Effector CD8-positive, alpha-beta T cell (primary cell): ENCODE data around the gene ELAVL4.
"Not testable (repeated sequence)": the region's sequence is repeated elsewhere in the genome, so short reads cannot be mapped to it uniquely, and the experiment has no call there.

Source experiments
- DNase-seq: peaks from one replicate; lab custom pipeline; 2025; lab: John Stamatoyannopoulos, UW

The ELAVL4 gene

DNA sequence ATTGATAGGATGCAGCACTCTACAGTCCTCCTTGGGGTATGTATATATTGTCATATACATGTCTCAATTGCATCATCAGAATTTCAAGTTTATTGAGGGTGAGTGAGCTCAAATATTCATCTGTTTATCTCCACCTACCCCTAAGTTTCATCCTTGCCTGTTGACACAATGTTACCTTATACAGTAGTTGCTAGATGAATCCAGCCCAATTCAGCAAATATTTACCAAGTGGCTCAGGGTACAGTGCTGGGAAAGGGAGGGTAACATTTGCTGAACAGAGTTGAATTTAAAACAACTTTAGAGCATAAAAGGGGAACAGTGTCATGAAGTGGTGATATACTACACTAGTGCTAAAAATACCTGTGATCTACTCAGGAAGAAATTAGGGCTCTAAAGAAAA lies 14.4 kb downstream of the ELAVL4 start:
- DNase-seq = no peak

DNA sequence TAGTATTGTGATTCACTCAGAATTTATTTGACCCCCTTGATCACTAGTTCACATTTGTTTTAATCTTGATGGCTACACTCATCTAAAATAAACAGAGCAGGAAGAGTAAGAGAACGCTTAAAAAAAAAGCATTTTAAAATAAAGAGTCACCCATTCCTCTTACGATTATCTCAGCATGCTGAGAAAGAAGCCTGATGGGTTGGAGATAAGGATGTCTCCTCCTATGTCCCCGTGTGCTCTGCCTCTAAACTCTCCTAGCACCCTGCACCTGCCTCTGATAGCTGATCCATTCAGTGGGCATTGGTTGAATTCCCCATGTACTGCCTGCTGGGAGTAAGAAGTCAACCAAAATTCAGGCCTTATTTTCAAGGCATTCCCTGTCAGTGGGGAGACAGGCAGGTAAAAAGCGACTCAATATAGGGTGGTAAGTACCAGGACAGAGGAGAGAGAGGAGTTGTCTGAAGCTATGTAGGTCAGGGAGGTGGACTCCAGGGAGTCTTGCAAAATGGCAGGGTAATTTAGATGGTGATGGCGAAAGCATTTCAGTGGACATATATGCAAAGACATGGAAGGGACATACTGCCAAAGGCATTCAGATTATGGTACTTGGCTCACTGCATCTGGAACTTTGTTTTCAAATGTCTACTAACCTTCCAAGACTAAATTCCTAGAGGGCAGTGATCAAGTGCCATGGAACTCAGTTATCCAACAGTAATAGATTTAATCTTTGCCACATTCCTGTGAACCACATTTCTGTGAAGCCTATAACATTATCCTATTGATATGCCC lies 18.4 kb downstream of the ELAVL4 start:
- no peak for DNase-seq

DNA sequence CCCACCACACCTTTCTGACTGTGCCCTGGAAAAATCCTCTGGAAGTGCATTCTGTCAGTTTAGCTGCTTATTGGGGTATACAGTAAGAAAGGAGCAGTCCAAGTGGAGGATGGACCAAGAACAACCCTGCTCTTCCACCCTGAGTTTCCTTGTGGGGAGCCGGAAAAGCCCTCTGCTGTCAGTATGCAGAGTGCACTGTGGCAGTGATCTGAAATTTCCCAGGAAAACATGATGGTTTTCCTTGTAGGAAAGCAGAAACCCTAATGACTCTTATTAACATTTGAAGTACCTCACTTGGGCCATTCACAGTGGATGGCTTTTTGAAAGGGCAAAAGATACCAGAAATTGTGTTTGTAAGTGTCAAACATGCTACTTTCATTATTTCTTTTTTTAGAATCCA lies 20.5 kb downstream of the ELAVL4 start:
- DNase-seq = no peak

DNA sequence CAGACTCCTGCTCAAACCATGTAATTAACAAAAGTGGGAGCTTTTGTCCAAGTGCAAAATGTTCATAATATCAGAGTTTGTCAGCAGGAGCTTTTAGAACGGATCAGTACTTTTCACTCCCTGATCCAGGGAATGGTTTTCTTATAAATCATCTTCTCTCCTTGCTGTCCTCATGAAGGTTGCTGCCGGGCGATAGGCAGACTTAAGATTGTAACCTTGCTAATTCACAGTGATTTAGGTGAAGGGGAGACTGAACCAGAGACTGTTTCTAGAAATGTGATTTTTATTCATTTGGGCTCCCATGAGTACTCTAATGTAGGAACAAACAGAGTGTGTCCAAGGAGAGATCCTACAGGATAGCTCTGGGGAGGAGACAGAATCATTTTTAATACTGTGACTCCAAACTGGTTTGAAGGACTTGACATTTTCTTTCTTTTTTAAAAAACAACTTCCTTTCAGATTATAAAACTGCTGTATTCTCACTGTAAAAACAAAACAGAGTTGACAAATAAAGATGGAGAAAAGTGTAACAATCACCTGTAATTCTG lies 23.7 kb downstream of the ELAVL4 start:
- DNase-seq = no peak

DNA sequence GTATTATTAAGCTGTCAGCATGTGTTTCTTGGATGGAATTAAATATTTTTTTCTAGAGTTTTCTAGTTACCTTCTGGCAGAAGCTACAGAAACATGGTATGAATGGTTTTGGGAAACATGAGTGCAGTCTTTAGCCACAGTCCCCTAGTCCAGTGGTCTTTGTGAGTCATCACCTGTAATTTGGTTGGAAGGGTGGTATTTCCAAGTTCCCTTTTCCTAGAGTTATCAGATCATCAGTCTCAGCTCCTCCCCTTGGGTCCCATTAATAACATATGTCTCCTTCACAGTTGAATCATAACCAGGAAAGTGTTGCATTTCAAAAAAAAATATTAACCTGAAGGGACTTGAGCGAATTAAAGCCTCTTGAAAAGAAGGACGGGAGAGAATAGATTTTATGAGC lies 27.0 kb downstream of the ELAVL4 start:
- no peak for DNase-seq

DNA sequence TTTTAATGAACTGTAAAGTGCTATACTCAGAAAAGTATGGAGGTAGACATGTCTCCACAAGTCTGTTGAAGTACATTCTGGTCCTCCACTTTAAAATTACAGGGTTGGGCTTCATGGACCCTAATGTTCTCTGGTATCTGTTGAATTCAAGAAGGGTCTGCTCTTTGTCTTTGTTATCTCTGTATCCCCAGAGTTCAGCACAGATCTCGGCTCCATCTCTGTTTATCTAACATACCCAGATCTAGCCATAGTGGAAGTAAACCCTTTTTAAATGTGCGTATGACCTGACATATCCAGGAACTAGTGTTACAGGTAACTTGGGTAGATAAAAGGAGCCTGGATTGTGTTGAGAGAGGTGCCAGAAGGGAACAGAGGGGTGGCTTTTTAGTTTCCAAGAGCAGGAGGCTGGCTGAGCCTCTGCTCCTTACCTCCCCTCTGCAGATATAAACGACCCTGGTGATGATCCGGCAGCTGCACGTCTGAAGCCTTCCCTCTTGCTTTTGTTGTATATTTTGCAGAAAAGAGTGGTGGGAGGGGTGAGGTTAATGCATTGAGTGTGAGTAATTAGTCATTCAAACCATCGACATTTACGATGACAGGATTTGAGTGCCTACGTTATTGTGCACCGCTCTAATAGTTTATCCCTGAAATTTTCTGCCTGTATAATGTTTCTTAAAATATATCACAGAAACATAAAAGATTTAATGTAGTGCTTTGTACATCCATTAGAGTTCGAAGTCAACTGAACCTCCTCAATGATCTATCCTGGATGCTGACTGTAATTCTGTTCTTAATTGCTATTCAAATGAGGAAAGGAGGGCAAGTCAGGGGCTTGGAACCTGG lies 30.8 kb downstream of the ELAVL4 start:
- DNase-seq = no peak

DNA sequence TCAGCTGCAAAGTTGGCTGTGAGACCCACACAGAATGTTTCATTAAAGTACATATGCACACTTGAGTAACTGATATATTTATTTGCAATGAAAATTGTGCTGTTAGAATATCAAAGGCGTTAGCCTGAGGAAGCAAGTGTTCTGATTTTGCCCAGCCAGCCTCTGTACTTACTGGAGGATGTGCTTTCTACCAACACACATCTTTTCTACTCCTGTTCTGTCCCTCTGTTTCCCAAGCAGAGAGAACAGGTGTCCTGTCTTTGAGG lies 31.4 kb downstream of the ELAVL4 start:
- DNase-seq = no peak

DNA sequence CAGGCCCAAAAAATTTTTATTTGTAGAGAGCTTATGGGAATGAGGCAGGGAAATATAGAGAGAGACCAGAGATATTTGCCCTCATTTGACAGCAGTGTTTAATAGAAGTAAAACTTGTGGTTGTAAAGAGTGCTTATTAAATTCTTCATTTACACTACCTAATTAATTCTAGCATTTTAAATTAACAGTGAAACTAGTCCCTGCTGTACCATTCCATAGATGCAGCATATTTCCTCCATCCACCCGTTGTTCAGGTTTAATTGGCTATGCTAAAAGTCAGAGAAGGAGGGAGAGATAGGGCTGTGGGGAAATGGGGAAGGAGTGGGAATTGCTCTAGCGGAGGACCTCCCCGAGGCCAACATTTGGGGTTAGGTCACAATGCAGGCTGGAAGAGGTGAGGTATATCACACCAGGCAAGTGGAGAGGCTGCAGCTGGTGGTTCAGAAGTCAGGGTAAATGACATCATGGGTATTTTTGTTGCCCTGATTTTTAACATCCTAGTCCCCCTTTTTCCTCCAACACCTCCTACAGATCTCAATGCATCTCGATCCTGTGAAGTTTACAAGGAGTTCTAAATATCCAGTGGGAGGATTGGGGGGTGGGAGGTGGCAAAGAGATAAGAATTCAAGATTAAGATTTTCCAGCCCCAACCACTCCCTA lies 38.6 kb downstream of the ELAVL4 start:
- no peak for DNase-seq

DNA sequence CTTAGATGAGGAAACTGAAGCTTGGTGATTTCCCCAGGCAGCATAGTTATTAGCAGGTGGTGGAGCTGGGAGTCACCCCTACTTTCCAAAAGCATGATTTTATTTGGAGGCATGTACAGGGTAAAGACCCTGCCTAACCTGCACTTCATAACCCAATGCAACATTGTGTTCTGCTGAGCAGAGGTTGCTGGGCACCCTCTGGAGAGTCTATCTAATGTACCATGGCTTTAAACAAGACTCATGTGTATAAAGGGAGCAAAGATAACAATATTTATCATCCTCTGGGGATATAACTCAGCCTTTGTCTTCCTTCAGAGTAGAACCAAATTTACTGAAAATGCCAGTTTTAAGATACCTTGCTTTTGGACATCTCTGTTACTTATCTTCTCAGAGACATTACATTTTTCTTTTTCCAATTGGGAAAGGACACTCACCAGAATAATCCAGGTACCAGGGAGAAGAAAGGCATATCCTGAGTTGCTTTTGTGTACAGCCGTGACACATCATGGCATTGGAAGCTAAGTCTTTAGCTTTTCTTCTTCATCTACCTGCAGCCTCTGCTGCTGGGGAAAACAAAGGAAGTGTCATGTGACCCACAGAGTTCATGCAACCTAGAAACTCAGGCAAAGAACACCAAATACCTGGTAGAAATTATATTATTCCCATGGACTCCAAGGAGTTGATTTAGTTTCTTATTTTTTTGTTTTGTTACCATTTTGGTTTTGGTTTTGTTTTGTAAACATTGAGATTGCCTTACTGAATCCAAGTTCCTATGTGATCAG lies 39.6 kb downstream of the ELAVL4 start:
- DNase-seq = no peak

DNA sequence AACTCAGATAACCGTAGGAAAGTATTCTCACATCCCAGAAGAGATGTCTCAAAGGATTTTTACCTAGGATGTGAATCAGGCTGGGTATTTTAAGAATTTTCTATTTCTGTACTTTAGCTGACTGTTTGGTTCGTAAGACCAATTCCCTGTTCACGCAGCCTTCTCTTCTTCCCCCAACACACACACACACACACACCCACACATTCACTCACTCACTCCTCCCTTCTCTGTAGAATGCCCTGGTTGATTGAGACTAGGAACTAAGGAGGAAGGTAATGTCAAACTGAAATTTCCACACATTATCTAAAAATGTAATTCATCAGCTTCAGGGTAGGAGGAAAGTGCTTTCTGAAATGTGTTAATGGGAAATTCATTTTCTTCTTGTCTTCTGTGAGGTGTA lies 43.5 kb downstream of the ELAVL4 start:
- no peak for DNase-seq

DNA sequence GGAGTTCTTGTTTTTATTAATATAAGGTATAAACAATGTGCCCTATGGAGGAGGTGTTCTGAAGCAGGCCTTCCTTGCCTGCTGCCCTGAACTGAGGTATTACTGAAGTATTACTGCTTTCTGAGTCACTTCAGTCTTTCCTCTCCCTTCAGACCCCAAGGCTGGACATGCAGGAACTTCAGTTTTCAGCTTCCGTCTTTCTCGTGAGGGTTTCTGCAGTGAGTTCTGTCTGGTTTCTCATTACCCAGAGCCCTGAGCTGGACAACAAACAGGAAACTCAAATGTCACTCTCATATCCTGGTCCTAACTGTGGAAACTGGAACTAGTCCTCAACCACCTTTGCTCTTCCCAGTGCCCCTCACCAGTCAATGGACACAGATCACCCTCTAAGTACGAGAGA lies 46.8 kb downstream of the ELAVL4 start:
- DNase-seq = no peak

DNA sequence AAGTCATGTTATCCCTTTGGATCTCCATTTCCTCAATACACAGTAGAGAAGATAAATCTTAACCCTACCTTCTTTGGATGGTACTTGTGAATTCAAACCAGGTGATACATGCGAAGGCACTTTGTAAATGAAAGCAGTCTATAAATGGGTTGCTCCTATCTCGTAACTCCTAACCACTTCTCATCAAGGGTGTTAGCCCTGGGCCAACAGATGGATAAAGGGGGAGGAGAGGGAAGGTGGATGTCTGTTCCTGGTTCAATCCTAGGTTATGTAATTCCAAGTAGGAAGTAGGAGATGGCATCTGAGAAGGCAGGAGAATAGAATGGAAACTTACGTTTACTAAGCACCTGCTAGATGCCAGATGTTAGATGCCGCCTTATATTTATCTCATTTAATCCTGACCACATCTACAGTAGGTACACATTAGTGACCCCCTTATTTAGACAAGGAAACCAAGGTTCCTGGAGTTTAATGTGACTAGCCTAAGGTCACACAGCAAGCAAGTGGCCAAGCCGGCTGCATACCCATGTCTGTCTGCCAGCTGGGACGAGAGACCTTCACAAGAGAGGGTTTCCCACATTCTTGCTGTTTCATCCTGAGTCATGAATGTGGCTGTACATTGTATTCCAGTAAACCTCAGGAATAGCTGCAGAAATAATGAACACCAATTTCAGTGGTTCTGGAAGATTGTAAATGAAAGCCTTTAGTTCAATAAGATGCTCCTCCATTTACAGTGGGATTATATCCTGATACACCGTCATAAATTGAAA lies 47.7 kb downstream of the ELAVL4 start:
- no peak for DNase-seq

DNA sequence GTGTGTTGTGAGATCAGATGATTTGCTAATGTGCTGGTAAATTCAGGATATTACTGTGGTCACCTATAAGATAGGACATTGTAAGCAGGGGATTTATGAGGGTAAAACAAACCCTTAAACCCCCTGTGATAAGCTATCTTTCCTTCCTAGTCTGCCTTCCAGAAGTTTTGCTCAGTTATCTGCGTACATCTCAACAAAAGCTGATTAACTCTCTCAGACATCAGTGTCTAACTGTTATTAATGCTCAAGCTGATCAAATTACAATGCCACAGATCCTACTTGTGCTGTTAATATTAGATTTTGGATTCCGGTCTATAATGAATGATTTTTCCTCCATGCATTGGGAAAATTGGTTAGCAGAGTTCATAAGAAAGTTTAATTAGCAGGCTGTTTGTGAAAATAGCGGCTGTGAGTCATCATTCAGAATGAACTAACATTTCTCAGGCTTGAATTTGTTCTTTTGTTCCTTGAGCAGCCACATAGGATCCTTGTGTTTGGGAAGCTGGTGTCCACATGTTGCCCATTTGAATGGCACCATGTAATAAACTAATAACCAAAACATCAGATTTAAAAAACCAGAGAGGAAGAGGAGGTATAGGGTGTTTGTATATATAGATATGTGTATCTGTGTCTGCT lies 48.7 kb downstream of the ELAVL4 start:
- DNase-seq = no peak

DNA sequence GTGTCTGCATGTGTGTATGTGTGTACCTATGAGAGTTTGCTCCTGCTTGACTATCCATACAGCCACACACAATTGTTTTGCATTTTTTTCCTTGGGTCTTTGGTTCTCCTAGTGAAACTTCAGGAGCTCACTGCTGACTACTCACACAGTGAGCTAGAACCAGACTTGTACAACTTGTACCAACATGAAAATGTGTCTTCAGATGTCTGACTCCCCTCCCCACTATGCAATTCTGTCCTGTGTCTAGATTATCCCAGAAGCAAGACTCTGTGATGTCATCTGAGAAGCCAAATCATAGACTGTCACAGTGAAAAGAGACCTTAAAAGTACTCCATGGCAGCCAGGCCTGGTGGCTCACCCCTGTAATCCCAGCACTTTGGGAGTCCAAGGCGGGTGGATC lies 49.7 kb downstream of the ELAVL4 start:
- DNase-seq = no peak

DNA sequence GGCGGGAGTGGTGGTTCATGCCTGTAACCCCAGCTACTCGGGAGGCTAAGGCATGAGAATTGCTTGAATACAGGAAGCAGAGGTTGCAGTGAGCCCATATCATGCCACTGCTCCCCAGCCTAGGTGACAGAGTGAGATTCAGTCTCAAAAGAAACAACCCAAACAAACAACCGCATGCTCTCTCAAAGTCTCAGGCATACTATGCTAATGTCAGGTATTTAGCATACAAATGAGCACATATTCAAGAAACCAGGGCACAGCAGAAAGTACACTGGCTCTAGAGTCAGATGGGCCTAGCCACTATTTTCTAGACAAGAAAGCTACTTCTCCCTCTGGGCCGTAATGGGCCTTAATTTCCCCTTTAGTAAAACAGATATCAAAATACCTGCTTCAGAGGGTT lies 55.0 kb downstream of the ELAVL4 start:
- DNase-seq = no peak

DNA sequence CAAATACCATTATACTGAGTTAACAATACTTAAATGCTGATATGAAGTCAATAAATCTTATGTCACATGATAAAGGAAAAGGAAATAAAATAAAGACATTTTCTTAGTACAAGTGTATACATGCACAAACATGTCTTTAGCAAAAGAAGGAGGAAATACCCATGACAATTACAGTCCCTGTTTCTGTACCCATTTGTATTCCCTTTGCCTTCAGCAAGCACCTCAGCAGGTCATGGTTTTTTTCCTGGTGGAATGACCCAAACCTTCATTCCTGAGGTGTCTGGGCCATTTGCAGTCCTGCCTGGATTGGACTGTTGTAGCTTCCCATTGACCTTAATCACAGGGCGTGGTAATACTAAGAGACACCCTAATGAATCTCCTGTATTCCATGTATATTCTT lies 57.6 kb downstream of the ELAVL4 start:
- DNase-seq = not testable (repeated sequence)

DNA sequence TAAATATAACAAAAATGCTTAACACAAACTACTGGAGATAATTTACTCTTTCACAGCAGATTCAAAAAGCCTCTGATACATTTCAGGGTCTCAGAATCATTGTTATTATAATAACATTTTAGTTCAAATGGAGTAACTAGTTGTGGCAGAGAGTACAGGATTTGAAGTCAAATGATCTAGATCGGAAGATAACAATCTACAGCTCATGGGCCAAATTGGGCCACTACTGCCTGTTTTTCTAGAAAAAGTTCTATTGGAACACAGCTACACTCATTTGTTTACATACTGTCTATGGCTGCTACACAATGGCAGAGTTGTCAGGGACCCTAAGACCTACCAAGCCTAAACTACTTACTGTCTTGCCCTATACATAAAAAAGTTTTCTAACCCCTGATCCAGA lies 63.6 kb downstream of the ELAVL4 start:
- DNase-seq = no peak

DNA sequence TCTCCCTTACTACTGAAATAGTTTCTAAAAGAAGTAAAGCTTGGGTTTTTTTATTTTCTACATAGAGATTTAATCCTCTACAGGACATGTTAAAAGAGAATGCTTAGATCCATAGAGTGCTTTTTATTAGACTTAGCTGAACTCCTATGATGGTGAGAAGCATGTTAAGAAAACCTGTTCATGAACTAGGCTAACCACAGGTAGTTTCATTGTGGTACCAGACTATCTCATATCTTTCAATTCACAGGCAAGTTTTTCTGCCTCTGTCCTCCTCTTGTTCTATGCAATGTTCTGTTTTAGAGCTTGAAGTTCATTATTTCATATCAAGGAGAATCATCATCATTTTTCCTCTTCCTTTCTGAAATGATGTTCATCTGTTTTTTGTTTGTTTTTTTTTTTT lies 65.4 kb downstream of the ELAVL4 start:
- DNase-seq = no peak

DNA sequence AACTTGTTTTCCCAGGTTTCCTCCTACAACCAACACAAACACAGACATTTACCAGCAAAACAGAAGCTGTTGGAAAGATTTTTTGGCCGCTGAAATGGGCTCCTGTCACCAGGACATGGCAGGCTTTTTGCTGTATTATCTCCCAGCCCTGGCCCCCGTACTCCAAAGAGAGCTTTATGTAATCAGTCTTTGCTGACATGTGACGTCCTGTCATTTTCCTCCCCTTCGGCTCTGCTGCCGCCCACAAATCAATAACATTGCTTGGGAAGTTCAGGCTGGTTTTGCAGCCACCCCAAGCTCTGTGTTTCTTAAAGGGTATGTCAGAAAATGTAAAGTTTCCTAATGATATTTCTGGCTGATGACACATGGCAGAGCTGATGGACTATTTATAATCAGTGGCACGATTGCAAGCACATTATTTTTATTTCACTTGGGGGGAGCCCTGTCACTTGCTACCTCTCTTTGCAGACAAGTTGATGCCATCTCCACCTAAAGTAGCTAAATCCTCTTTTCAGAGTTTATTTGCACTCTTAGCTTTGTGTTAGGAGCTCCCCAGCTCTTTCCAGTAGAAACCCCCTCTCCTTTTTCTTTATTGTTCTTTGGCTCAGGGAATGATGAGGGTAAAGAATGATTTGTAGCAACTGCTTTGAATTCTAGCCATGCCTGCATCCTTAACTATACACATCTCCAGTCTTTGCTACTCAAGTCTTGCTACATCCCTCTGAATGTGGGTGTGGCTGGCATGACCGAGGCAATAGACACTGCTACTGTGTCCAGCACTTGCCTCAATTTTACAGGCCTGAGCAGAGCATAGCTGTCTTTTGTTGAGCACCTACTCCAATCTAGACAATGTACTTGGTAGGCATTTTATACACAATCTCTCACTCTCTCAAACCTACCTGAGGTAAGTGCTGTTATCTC lies 67.3 kb downstream of the ELAVL4 start:
- DNase-seq = no peak

DNA sequence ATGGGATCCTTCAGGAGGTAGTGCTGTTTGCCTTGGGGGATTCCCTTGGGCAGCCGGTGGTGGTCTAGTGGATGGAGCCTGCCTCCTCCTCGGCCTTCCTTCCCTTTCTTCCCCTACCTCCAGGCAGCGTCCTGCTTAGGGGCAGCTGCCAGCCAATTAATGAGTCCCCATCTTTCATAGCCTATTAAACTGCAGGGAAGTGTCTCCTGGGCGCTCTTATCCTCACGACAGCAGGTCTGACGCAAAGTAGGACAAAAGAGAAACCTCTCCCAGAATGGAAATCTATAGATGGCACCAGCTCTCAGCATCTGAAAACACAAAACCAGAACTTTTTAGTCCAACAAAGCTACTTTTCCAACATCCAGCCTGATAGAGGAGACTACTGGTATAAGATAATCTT lies 69.3 kb downstream of the ELAVL4 start:
- DNase-seq = no peak
